ENCODE data around the gene PSEN1. TPM values are rescaled to one million over a fixed set of nuclear protein-coding genes. Genes with fewer than 3 reads are reported as not detected.

The PSEN1 gene
- total RNA-seq, 3 donors from 2014 or later = 45.6 to 64.5 (median 63.2) TPM

DNA sequence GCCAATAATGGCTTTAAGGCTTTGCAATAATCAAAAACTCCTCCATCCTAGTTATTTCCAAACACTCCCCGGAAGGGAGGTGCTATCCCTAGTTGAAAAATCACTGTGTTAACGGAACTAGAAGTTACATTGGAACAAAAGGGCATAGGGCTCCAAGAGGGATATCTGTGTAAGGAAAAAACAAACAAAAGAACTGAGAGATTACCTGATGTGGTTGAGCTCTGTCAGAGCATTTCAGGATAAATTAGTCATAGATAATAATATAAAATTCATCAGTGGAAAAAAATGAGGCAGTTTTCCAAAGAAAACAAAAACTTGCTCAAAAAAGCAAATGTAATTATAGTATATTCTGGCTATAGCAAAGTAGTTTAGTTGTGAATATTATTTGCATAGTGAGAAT is 73.6 kb downstream of the PSEN1 start:
- TF ChIP-seq POLR2A (IDR thresholded peaks at IDR 0.05) (no peak), POLR2AphosphoS5 (IDR thresholded peaks at IDR 0.05) (no peak)
- TF ChIP-seq, protein P1, sequence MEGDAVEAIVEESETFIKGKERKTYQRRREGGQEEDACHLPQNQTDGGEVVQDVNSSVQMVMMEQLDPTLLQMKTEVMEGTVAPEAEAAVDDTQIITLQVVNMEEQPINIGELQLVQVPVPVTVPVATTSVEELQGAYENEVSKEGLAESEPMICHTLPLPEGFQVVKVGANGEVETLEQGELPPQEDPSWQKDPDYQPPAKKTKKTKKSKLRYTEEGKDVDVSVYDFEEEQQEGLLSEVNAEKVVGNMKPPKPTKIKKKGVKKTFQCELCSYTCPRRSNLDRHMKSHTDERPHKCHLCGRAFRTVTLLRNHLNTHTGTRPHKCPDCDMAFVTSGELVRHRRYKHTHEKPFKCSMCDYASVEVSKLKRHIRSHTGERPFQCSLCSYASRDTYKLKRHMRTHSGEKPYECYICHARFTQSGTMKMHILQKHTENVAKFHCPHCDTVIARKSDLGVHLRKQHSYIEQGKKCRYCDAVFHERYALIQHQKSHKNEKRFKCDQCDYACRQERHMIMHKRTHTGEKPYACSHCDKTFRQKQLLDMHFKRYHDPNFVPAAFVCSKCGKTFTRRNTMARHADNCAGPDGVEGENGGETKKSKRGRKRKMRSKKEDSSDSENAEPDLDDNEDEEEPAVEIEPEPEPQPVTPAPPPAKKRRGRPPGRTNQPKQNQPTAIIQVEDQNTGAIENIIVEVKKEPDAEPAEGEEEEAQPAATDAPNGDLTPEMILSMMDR (IDR thresholded peaks at IDR 0.05) = no peak
- intact Hi-C loops (cut with DNase I; ENCODE audit: low total_unique reads) = no loop called here
- DNase-seq (ENCODE audit: low spot score in 2 of 2) = no peak
- H3K4me1 ChIP-seq = no peaks in the 10 kb centered on the region
- H3K9me3 ChIP-seq = no peaks in the 10 kb centered on the region
- peaks cover 15% of the 10 kb centered on the region for H3K36me3 ChIP-seq
- no peak overlapping the region for H3K4me3 ChIP-seq
- H3K27me3 ChIP-seq = no peaks in the 10 kb centered on the region
- H3K27ac ChIP-seq = no peak overlapping the region

- Histone ChIP-seq H3K36me3 (peaks cover 15% of the 10 kb centered on the region), H3K9me3 (no peaks in the 10 kb centered on the region), H3K4me1 (no peaks in the 10 kb centered on the region), H3K27me3 (no peaks in the 10 kb centered on the region), H3K27ac (no peak overlapping the region), H3K4me3 (no peak overlapping the region)
- TF ChIP-seq POLR2AphosphoS5 (IDR thresholded peaks at IDR 0.05) = no peak
- no peak for TF ChIP-seq POLR2A (IDR thresholded peaks at IDR 0.05)
- TF ChIP-seq, protein P1 (IDR thresholded peaks at IDR 0.05) = no peak
- DNase-seq (ENCODE audit: low spot score in 2 of 2) = no peak
- intact Hi-C loops (cut with DNase I; ENCODE audit: low total_unique reads) = no loop called here
Measured at GRCh38 chr14:73211251-73212040, 75.1 kb downstream of the PSEN1 start.

DNA sequence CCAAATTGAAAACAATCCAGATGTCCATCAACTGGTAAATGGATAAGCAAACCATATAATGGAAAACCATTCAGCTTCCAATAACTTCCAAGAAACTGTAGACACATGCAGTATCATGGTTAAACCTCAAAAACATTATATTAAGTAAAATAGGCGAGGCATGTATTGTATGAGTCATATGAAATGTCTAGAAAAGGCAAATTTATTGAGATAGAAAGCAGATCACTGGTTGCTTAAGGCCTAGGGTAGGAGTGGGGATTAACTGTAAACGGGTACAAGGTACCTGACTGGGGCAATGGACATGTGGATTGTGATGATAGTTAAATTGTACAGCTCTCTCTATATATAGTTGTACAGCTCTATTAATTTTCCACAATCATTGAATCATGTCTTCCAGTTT is 79.7 kb downstream of the PSEN1 start:
- no peak for DNase-seq (ENCODE audit: low spot score in 2 of 2)
- intact Hi-C loops (cut with DNase I; ENCODE audit: low total_unique reads) = no loop called here
- TF ChIP-seq POLR2A (IDR thresholded peaks at IDR 0.05) = no peak
- TF ChIP-seq POLR2AphosphoS5 (IDR thresholded peaks at IDR 0.05) = no peak
- TF ChIP-seq, protein P1 (IDR thresholded peaks at IDR 0.05) = no peak
- no peaks in the 10 kb centered on the region for H3K9me3 ChIP-seq
- H3K4me3 ChIP-seq = no peak overlapping the region
- no peaks in the 10 kb centered on the region for H3K4me1 ChIP-seq
- H3K27ac ChIP-seq = no peak overlapping the region
- H3K36me3 ChIP-seq = peaks cover 22% of the 10 kb centered on the region
- no peaks in the 10 kb centered on the region for H3K27me3 ChIP-seq

GRCh38 chr14:73217411-73217810 is 81.1 kb downstream of the PSEN1 start:
- H3K27me3 ChIP-seq = no peaks in the 10 kb centered on the region
- intact Hi-C loops (cut with DNase I; ENCODE audit: low total_unique reads) = no loop called here
- TF ChIP-seq POLR2A (IDR thresholded peaks at IDR 0.05) (no peak), POLR2AphosphoS5 (IDR thresholded peaks at IDR 0.05) (no peak)
- TF ChIP-seq, protein P1 (IDR thresholded peaks at IDR 0.05) = no peak
- H3K9me3 ChIP-seq = no peaks in the 10 kb centered on the region
- no peak overlapping the region for H3K4me3 ChIP-seq
- H3K27ac ChIP-seq = no peak overlapping the region
- no peaks in the 10 kb centered on the region for H3K4me1 ChIP-seq
- H3K36me3 ChIP-seq = peaks cover 21% of the 10 kb centered on the region
- DNase-seq (ENCODE audit: low spot score in 2 of 2) = no peak

DNA sequence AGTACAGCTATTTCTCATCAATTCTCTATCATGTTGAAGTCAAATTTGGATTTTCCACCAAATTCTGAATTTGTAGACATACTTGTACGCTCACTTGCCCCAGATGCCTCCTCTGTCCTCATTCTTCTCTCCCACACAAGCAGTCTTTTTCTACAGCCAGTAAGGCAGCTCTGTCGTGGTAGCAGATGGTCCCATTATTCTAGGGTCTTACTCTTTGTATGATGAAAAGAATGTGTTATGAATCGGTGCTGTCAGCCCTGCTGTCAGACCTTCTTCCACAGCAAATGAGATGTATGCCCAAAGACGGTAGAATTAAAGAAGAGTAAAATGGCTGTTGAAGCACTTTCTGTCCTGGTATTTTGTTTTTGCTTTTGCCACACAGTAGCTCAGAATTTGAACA is 83.8 kb downstream of the PSEN1 start:
- TF ChIP-seq, protein P1 (IDR thresholded peaks at IDR 0.05) = no peak
- TF ChIP-seq POLR2AphosphoS5 (IDR thresholded peaks at IDR 0.05) (no peak), POLR2A (IDR thresholded peaks at IDR 0.05) (no peak)
- H3K36me3 ChIP-seq = peaks cover 12% of the 10 kb centered on the region
- intact Hi-C loops (cut with DNase I; ENCODE audit: low total_unique reads) = loop anchor here (10.0 kb wide), 1 partner anchor 1905 kb away; no protein-coding TSS in a partner anchor
- H3K27ac ChIP-seq = no peak overlapping the region
- no peaks in the 10 kb centered on the region for H3K9me3 ChIP-seq
- no peak for DNase-seq (ENCODE audit: low spot score in 2 of 2)
- H3K4me3 ChIP-seq = no peak overlapping the region
- no peaks in the 10 kb centered on the region for H3K27me3 ChIP-seq
- no peaks in the 10 kb centered on the region for H3K4me1 ChIP-seq
